GM23338 (cell line): ENCODE measurements around the gene COL21A1.

ENCODE experiments used
- CREB1 ChIP-seq: fragments of 250-450 bp; sonication (Bioruptor Pico); IDR thresholded peaks from 2 replicates; pipeline ENCODE4 v1.5.0; 2020; ENCODE audit warnings: low read depth, mild to moderate bottlenecking, moderate library complexity
- CTCF ChIP-seq, 2 experiments: fragments of 200-600 bp in 1 of 2; sonication (generic) in 1 of 2; conservative IDR thresholded peaks; 2 replicates each; pipeline versions ENCODE4 v1.5.1 to v1.6.1; 2016 to 2017; ENCODE audit warnings: antibody characterized with exemption in 2 of 2, low read depth in 2 of 2, mild to moderate bottlenecking in 2 of 2, moderate library complexity in 1 of 2
- EZH2 ChIP-seq: fragments of 200-600 bp; sonication (generic); IDR thresholded peaks from one replicate; pipeline ENCODE4 v1.8.0; 2017; ENCODE audit warnings: antibody characterized with exemption, mild to moderate bottlenecking, low read depth; ENCODE audit not compliant: unreplicated experiment
- EZH2phosphoT487 ChIP-seq: fragments of 200-600 bp; sonication (generic); IDR thresholded peaks from one replicate; pipeline ENCODE4 v1.8.1; 2018; ENCODE audit warnings: antibody characterized with exemption; ENCODE audit not compliant: unreplicated experiment
- JUNB ChIP-seq: IDR thresholded peaks from one replicate; pipeline ENCODE4 v1.6.1; 2016; ENCODE audit warnings: antibody characterized with exemption; ENCODE audit not compliant: unreplicated experiment
- NANOG ChIP-seq: IDR thresholded peaks from 2 replicates; pipeline ENCODE4 v1.6.1; 2016; ENCODE audit warnings: antibody characterized with exemption, borderline replicate concordance
- POLR2AphosphoS5 ChIP-seq: IDR thresholded peaks from 2 replicates; pipeline ENCODE4 v1.6.1; 2016; ENCODE audit warnings: antibody characterized with exemption, low read depth
- STAT1 ChIP-seq: IDR thresholded peaks from one replicate; pipeline ENCODE4 v1.6.1; 2016; ENCODE audit warnings: antibody characterized with exemption; ENCODE audit not compliant: unreplicated experiment
- ZNF114 ChIP-seq: fragments of 250-450 bp; sonication (Bioruptor Pico); IDR thresholded peaks from 2 replicates; pipeline ENCODE4 v1.5.0; 2020; ENCODE audit warnings: mild to moderate bottlenecking, moderate library complexity
- ZNF331 ChIP-seq: fragments of 250-450 bp; sonication (Bioruptor Pico); IDR thresholded peaks from 2 replicates; pipeline ENCODE4 v1.5.0; 2020; ENCODE audit warnings: low read depth, mild to moderate bottlenecking, moderate library complexity
- ZNF462 ChIP-seq: fragments of 250-450 bp; sonication (Bioruptor Pico); IDR thresholded peaks from 2 replicates; pipeline ENCODE4 v1.5.0; 2020; ENCODE audit warnings: mild to moderate bottlenecking, moderate library complexity
- TF ChIP-seq, protein P1 (sequence below): IDR thresholded peaks from one replicate; pipeline ENCODE4 v1.6.1; 2018; ENCODE audit warnings: antibody characterized with exemption; ENCODE audit not compliant: unreplicated experiment
- TF ChIP-seq, protein P2 (sequence below): IDR thresholded peaks from 2 replicates; pipeline ENCODE4 v1.6.1; 2016; ENCODE audit warnings: antibody characterized with exemption

DNA sequence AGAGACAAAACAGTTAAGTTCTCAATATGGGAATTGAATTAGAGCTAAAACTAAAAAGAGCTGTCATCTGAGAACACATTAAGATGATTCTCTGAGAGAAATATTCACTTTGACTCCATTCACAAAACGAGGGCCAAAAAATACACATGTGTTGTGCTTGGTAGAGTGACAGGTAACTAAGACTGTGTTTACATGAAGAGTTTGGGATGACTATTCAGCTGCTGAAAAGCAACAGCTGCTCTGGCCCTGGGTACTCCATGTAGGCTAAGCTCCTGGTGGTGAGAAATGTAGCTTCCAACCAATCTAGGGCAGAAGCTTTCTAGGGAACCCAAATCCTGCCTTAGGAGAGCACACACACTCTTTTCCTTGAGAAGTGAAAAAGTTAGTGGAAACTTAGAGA lies 184.5 kb downstream of the COL21A1 start:
- no peak for TF ChIP-seq EZH2phosphoT487
- no peak for TF ChIP-seq ZNF331 (CRISPR knock-in tag)
- no peak for TF ChIP-seq EZH2
- no peak for TF ChIP-seq CTCF (conservative IDR thresholded peaks at IDR 0.05; ENCODE audit: low read depth in 2 of 2)
- no peak for TF ChIP-seq ZNF114 (CRISPR knock-in tag)
- no peak for TF ChIP-seq POLR2AphosphoS5
- TF ChIP-seq, protein P1, sequence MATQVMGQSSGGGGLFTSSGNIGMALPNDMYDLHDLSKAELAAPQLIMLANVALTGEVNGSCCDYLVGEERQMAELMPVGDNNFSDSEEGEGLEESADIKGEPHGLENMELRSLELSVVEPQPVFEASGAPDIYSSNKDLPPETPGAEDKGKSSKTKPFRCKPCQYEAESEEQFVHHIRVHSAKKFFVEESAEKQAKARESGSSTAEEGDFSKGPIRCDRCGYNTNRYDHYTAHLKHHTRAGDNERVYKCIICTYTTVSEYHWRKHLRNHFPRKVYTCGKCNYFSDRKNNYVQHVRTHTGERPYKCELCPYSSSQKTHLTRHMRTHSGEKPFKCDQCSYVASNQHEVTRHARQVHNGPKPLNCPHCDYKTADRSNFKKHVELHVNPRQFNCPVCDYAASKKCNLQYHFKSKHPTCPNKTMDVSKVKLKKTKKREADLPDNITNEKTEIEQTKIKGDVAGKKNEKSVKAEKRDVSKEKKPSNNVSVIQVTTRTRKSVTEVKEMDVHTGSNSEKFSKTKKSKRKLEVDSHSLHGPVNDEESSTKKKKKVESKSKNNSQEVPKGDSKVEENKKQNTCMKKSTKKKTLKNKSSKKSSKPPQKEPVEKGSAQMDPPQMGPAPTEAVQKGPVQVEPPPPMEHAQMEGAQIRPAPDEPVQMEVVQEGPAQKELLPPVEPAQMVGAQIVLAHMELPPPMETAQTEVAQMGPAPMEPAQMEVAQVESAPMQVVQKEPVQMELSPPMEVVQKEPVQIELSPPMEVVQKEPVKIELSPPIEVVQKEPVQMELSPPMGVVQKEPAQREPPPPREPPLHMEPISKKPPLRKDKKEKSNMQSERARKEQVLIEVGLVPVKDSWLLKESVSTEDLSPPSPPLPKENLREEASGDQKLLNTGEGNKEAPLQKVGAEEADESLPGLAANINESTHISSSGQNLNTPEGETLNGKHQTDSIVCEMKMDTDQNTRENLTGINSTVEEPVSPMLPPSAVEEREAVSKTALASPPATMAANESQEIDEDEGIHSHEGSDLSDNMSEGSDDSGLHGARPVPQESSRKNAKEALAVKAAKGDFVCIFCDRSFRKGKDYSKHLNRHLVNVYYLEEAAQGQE = no peak
- no peak for TF ChIP-seq JUNB
- TF ChIP-seq CREB1 (CRISPR knock-in tag) = no peak
- TF ChIP-seq, protein P2, sequence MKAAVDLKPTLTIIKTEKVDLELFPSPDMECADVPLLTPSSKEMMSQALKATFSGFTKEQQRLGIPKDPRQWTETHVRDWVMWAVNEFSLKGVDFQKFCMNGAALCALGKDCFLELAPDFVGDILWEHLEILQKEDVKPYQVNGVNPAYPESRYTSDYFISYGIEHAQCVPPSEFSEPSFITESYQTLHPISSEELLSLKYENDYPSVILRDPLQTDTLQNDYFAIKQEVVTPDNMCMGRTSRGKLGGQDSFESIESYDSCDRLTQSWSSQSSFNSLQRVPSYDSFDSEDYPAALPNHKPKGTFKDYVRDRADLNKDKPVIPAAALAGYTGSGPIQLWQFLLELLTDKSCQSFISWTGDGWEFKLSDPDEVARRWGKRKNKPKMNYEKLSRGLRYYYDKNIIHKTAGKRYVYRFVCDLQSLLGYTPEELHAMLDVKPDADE = no peak
- TF ChIP-seq NANOG = no peak
- no peak for TF ChIP-seq STAT1
- TF ChIP-seq ZNF462 (CRISPR knock-in tag) = no peak
